KMS-11 (cell line): ENCODE data around the gene ODAD4.

ENCODE experiments used
- H2AFZ ChIP-seq: fragments of 200-600 bp; sonication (generic); 2 replicates; pipeline ENCODE4 v1.6.1; 2016; ENCODE audit warnings: antibody characterized with exemption, mixed run types, low read depth
- H3K27ac ChIP-seq: fragments of 200-600 bp; sonication (generic); 2 replicates; pipeline ENCODE4 v1.6.1; 2016; ENCODE audit warnings: mild to moderate bottlenecking, mixed run types
- H3K27me3 ChIP-seq: fragments of 200-600 bp; sonication (generic); 2 replicates; pipeline ENCODE4 v1.6.1; 2017; ENCODE audit warnings: mild to moderate bottlenecking, low read depth, mixed run types, moderate library complexity; ENCODE audit not compliant: insufficient read depth
- H3K36me3 ChIP-seq: fragments of 200-600 bp; sonication (generic); 2 replicates; pipeline ENCODE4 v1.6.1; 2017; ENCODE audit warnings: mild to moderate bottlenecking, mixed run types; ENCODE audit not compliant: insufficient read depth
- H3K4me1 ChIP-seq: fragments of 200-600 bp; sonication (generic); 2 replicates; pipeline ENCODE4 v1.6.1; 2016; ENCODE audit warnings: mild to moderate bottlenecking, low read depth, mixed run types; ENCODE audit not compliant: poor library complexity, severe bottlenecking
- H3K4me2 ChIP-seq: fragments of 200-600 bp; sonication (generic); 2 replicates; pipeline ENCODE4 v1.7.0; 2016; ENCODE audit warnings: mild to moderate bottlenecking, mixed run types
- H3K4me3 ChIP-seq: fragments of 200-600 bp; sonication (generic); IDR thresholded peaks from 2 replicates; pipeline ENCODE4 v1.6.1; 2017; ENCODE audit warnings: low read depth, low read length, mixed read lengths; ENCODE audit not compliant: insufficient read depth
- H3K79me2 ChIP-seq: fragments of 200-600 bp; sonication (generic); 2 replicates; pipeline ENCODE4 v1.6.1; 2016; ENCODE audit warnings: low read depth, mixed run types; ENCODE audit not compliant: insufficient read depth
- H3K9ac ChIP-seq: fragments of 200-600 bp; sonication (generic); 2 replicates; pipeline ENCODE4 v1.6.1; 2016; ENCODE audit warnings: mild to moderate bottlenecking, mixed run types
- H4K20me1 ChIP-seq: fragments of 200-600 bp; sonication (generic); 2 replicates; pipeline ENCODE4 v1.6.1; 2016; ENCODE audit warnings: mild to moderate bottlenecking, mixed run types; ENCODE audit not compliant: insufficient read depth
- TF ChIP-seq, protein P1 (sequence below): fragments of 200-600 bp; sonication (generic); conservative IDR thresholded peaks from 2 replicates; pipeline ENCODE4 v1.6.1; 2017; ENCODE audit warnings: low read depth, mild to moderate bottlenecking, antibody characterized with exemption, low read length, moderate library complexity, mixed read lengths

ODAD4 gene

DNA sequence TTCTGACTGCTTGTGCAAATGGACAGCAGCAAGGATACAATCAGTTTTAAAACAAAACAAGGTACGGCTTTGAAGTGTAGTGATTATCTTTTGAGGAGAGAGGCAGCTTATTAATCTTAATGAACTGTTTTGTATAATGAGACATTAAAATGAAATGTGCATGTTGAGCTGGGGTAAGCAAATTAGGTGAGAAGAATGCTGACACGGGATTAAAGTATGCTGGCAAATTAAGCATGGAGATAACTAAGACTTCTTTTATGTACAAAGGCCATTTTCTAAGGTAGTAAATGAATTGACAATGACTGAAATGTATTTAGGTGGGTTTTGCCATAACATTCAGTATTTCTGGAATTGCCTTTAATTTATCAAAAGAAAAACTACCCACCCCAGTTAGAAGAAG, 68.1 kb downstream of the ODAD4 start:
- H3K36me3 ChIP-seq: peaks cover 30% of the 10 kb centered on the region; the same call in 1 of the 2 replicates
- H3K4me3 ChIP-seq: no peak overlapping the region
- H4K20me1 ChIP-seq: peaks cover 10% of the 10 kb centered on the region
- TF ChIP-seq, protein P1, sequence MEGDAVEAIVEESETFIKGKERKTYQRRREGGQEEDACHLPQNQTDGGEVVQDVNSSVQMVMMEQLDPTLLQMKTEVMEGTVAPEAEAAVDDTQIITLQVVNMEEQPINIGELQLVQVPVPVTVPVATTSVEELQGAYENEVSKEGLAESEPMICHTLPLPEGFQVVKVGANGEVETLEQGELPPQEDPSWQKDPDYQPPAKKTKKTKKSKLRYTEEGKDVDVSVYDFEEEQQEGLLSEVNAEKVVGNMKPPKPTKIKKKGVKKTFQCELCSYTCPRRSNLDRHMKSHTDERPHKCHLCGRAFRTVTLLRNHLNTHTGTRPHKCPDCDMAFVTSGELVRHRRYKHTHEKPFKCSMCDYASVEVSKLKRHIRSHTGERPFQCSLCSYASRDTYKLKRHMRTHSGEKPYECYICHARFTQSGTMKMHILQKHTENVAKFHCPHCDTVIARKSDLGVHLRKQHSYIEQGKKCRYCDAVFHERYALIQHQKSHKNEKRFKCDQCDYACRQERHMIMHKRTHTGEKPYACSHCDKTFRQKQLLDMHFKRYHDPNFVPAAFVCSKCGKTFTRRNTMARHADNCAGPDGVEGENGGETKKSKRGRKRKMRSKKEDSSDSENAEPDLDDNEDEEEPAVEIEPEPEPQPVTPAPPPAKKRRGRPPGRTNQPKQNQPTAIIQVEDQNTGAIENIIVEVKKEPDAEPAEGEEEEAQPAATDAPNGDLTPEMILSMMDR: no peak
- H3K9ac ChIP-seq: no peak overlapping the region
- no peak overlapping the region for H3K4me2 ChIP-seq
- H3K4me1 ChIP-seq: no peaks in the 10 kb centered on the region
- no peak overlapping the region for H3K27ac ChIP-seq
- no peaks in the 10 kb centered on the region for H3K27me3 ChIP-seq
- no peak overlapping the region for H2AFZ ChIP-seq
- H3K79me2 ChIP-seq: peaks cover 33% of the 10 kb centered on the region

DNA sequence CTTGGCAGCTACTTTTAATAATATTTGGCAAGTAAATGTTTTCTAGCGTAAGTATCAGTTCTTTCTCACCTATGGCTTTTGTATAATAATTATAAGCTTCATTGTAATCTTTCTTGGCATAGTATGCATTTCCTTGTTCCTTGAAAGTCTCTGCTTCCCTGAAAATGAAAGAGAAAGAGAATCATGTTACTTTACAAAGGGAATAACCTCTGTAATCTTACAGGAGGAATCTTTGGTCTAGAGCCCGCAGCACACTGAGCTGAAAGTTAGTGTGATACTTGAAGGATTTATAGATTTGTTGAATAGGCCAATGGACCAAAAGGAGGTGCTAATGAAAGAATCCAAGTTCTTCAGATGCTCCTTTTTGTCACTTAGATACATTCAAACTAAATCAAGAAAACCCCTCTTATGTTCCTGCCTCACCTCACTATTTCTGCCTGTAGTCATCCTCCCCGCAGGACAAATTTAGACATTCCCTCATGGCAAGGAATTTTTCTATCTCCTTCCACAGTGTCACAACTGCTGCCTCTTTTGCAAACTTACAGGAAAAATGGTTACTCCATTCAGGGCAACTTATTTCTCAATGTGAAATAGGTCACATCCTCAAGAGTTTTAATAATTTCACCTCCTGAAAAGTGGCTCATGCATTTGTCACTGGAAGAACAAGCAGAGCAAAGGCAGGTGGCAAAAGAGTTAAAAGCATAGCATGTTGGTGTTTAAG, 70.2 kb downstream of the ODAD4 start:
- Histone ChIP-seq H3K36me3 (peaks cover 25% of the 10 kb centered on the region; the same call in 1 of the 2 replicates), H4K20me1 (peaks cover 10% of the 10 kb centered on the region), H3K9ac (no peak overlapping the region), H3K27ac (no peak overlapping the region), H3K27me3 (no peaks in the 10 kb centered on the region), H3K4me3 (no peak overlapping the region), H3K79me2 (peaks cover 52% of the 10 kb centered on the region), H3K4me1 (no peaks in the 10 kb centered on the region), H3K4me2 (no peak overlapping the region), H2AFZ (no peak overlapping the region)
- TF ChIP-seq, protein P1: no peak

GRCh38 chr17:42001729-42002128, 71.3 kb downstream of the ODAD4 start:
- H3K4me1 ChIP-seq: no peaks in the 10 kb centered on the region
- no peaks in the 10 kb centered on the region for H3K27me3 ChIP-seq
- peaks cover 62% of the 10 kb centered on the region for H3K79me2 ChIP-seq
- TF ChIP-seq, protein P1: no peak
- no peak overlapping the region for H3K4me2 ChIP-seq
- H3K36me3 ChIP-seq: peaks cover 25% of the 10 kb centered on the region; the same call in 1 of the 2 replicates
- no peak overlapping the region for H2AFZ ChIP-seq
- H3K27ac ChIP-seq: no peak overlapping the region
- no peak overlapping the region for H3K9ac ChIP-seq
- peaks cover 6% of the 10 kb centered on the region for H4K20me1 ChIP-seq
- no peak overlapping the region for H3K4me3 ChIP-seq

GRCh38 chr17:42002175-42002791, 71.9 kb downstream of the ODAD4 start:
- Histone ChIP-seq H3K9ac (no peak overlapping the region), H3K79me2 (peaks cover 67% of the 10 kb centered on the region), H3K4me2 (no peak overlapping the region), H2AFZ (no peak overlapping the region), H3K36me3 (peaks cover 22% of the 10 kb centered on the region; the same call in 1 of the 2 replicates), H3K27me3 (no peaks in the 10 kb centered on the region), H3K4me1 (no peaks in the 10 kb centered on the region), H3K4me3 (no peak overlapping the region), H3K27ac (no peak overlapping the region), H4K20me1 (peaks cover 6% of the 10 kb centered on the region)
- TF ChIP-seq, protein P1: no peak
